DMS114 treated with DMSO at 0.1 percent for 48 hours (cell line): Measurements from ENCODE around the gene FBXW5.

Experiments used
- DNase-seq: peaks from one replicate; lab custom pipeline; 2025; ENCODE audit not compliant: unreplicated experiment; lab: John Stamatoyannopoulos, UW

Gene FBXW5

GRCh38 chr9:136962163-136962562 is 17.6 kb upstream of the FBXW5 start:
- DNase-seq = no peak

- DNase-seq = no peak
Observed at GRCh38 chr9:136961279-136962065, 16.9 kb upstream of the FBXW5 start.

GRCh38 chr9:136960938-136961275 is 16.4 kb upstream of the FBXW5 start:
- DNase-seq = no peak

- no peak for DNase-seq
Observed at GRCh38 chr9:136960212-136960937, 15.8 kb upstream of the FBXW5 start.

GRCh38 chr9:136958898-136959850 is 14.6 kb upstream of the FBXW5 start:
- DNase-seq = no peak

- no peak for DNase-seq
Observed at GRCh38 chr9:136958473-136958872, 13.9 kb upstream of the FBXW5 start.

- no peak for DNase-seq
Observed at GRCh38 chr9:136957901-136958300, 13.4 kb upstream of the FBXW5 start.

GRCh38 chr9:136957461-136957860 is 12.9 kb upstream of the FBXW5 start:
- DNase-seq = no peak

- no peak for DNase-seq
Observed at GRCh38 chr9:136956604-136957003, 12.1 kb upstream of the FBXW5 start.

- no peak for DNase-seq
Observed at GRCh38 chr9:136955943-136956335, 11.4 kb upstream of the FBXW5 start.

GRCh38 chr9:136955202-136955942 is 10.8 kb upstream of the FBXW5 start:
- DNase-seq = no peak

- no peak for DNase-seq
Observed at GRCh38 chr9:136954270-136955083, 9.9 kb upstream of the FBXW5 start.

- DNase-seq = no peak
Observed at GRCh38 chr9:136953771-136954269, 9.3 kb upstream of the FBXW5 start.

- no peak for DNase-seq
Observed at GRCh38 chr9:136952876-136953770, 8.6 kb upstream of the FBXW5 start.

GRCh38 chr9:136952321-136952850 is 7.8 kb upstream of the FBXW5 start:
- DNase-seq = no peak

GRCh38 chr9:136951541-136952320 is 7.2 kb upstream of the FBXW5 start, which contains the start of gene LCN12:
TSS of gene LCN12 (plus strand) at chr9:136952273. CDS start at chr9:136952328, 55 bp downstream.
- DNase-seq = no peak

- no peak for DNase-seq
Observed at GRCh38 chr9:136950656-136951276, 6.2 kb upstream of the FBXW5 start.
